Subcutaneous abdominal adipose tissue (tissue), 5 donors: ENCODE measurements around the gene NKAIN4.

Experiments used
- H3K27ac ChIP-seq: one replicate; pipeline ENCODE4 v1.7.0; 2013; ENCODE audit warnings: low read depth, mild to moderate bottlenecking, inconsistent platforms, low read length, moderate library complexity
- H3K27me3 ChIP-seq, 5 donors: one replicate each; pipeline ENCODE4 v1.7.0; 2013; ENCODE audit warnings: low read length in 5 of 5, inconsistent platforms in 1 of 5; ENCODE audit not compliant: control insufficient read depth in 5 of 5, insufficient read depth in 4 of 5
- H3K36me3 ChIP-seq, 5 donors: one replicate each; pipeline ENCODE4 v1.7.0; 2013; ENCODE audit warnings: low read length in 5 of 5; ENCODE audit not compliant: control insufficient read depth in 5 of 5, insufficient read depth in 5 of 5
- H3K4me1 ChIP-seq, 5 donors: one replicate each; pipeline ENCODE4 v1.7.0; 2013; ENCODE audit warnings: low read length in 5 of 5, mild to moderate bottlenecking in 3 of 5, moderate library complexity in 1 of 5; ENCODE audit not compliant: control insufficient read depth in 5 of 5, insufficient read depth in 5 of 5
- H3K4me3 ChIP-seq, 5 donors: one replicate each; pipeline ENCODE4 v1.7.0; 2013; ENCODE audit warnings: low read length in 5 of 5, low read depth in 1 of 5
- H3K9ac ChIP-seq, 5 donors: one replicate each; pipeline ENCODE4 v1.7.0; 2013; ENCODE audit warnings: low read length in 5 of 5, mild to moderate bottlenecking in 4 of 5, moderate library complexity in 3 of 5
- H3K9me3 ChIP-seq, 5 donors: one replicate each; pipeline ENCODE4 v1.7.0; 2013; ENCODE audit warnings: low read length in 5 of 5; ENCODE audit not compliant: control insufficient read depth in 5 of 5
- donor health status: healthy.
- donor health status: healthy.
- donor health status: healthy.
- donor health status: healthy.
- donor health status: healthy.

Gene NKAIN4

DNA sequence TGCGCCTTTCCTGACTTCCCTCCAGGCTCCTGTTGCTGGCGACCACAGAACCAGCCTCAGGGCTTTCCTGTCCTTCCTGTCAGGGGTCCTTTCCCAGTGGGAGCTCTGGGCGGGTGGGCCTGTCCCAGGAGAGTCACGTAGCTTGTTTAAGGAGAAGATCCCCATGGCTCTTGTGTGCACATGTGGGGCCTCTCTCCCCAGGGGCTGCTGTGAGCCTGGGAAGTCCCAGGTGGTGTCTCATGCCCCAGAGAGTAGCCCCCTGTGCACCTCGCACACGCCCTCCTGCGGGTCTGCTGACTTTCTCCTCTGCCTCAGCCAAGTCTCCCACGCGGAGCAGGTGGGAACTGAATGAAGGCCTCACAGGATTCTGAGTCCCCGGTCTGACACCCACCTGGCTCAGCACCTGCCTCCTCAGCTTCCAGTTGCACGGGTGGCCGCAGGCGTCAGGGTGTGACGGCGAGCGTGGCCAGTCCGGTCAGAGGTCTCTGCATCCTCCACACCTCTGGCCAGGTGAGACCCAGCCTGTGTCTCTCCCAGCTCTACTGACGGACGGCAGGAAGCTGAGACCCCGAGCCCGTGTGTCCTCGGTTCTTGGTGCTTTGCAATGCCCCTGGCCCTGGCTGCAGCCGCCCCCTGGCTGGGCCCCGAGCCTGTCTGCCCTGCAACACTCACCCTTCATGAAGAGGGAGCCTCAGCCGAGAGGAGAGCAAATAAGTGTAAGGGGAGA is 5.6 kb upstream of the NKAIN4 start:
- H3K4me1 ChIP-seq: no peaks in the 10 kb centered on the region
- H3K4me3 ChIP-seq: no peak overlapping the region
- no peak overlapping the region for H3K9ac ChIP-seq
- H3K27ac ChIP-seq: no peak overlapping the region
- no peaks in the 10 kb centered on the region for H3K36me3 ChIP-seq
- H3K27me3 ChIP-seq: peaks cover 20 to 67% (median 62%) of the 10 kb centered on the region in 5 donors
- H3K9me3 ChIP-seq: no peaks in the 10 kb centered on the region

DNA sequence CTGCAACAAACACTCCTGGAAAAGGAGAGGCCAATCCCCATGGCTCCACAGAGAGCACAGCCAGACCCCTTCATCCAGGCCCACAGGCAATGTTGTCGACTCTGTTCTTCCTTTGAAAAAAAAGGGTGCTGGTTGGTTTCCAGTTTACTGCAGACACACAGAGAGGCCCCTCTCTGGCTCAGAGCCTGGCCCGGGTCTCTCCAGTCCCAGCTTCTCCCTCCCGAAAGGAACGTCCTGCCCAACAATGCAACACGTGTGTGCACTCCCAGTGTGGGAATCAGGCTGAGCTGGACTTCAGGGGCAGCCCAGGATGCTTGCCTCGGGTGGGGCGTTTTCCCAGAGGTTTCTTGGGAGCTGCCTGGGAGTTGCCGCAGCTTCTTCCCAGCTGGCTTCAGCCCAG is 4.5 kb upstream of the NKAIN4 start:
- Histone ChIP-seq H3K4me3 (no peak overlapping the region), H3K27me3 (peaks cover 21 to 64% (median 57%) of the 10 kb centered on the region in 5 donors), H3K27ac (no peak overlapping the region), H3K4me1 (peaks cover 0 to 4% (median 0%) of the 10 kb centered on the region in 5 donors), H3K9me3 (no peaks in the 10 kb centered on the region), H3K9ac (no peak overlapping the region), H3K36me3 (no peaks in the 10 kb centered on the region)

DNA sequence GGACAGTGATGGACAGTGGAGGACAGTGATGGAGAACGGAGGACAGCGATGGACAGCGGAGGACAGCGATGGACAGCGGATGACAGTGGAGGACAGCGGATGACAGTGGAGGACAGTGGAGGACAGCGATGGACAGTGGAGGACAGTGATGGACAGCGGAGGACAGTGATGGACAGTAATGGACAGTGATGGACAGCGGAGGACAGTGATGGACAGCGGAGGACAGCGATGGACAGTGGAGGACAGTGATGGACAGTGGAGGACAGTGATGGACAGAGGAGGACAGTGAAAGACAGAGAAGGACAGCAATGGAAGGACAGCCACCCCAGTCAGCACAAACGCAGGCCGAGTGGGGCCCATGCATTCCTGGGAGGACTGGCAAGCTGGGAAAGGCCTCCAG is 3.4 kb upstream of the NKAIN4 start:
- no peak overlapping the region for H3K9ac ChIP-seq
- peaks cover 0 to 10% (median 5%) of the 10 kb centered on the region in 5 donors for H3K4me1 ChIP-seq

DNA sequence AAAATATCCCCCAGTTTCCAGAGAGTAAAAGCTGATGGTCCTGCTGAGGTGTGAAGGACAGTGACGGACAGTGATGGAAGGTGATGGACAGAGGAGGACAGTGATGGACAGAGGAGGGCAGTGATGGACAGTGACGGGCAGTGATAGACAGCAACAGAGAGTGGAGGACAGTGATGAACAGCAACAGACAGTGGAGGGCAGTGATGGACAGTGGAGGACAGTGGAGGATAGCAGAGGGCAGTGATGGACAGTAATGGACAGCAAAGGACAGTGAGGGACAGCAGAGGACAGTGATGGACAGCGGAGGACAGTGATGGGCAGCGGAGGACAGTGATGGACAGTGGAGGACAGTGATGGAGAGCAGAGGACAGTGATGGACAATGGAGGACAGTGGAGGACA is 2.7 kb upstream of the NKAIN4 start:
- peaks cover 0 to 10% (median 5%) of the 10 kb centered on the region in 5 donors for H3K4me1 ChIP-seq

More for the DNA sequence above, 3.4 kb upstream of the NKAIN4 start:
- Histone ChIP-seq H3K27me3 (peaks cover 24 to 73% (median 64%) of the 10 kb centered on the region in 5 donors), H3K36me3 (no peaks in the 10 kb centered on the region), H3K4me3 (no peak overlapping the region), H3K9me3 (no peaks in the 10 kb centered on the region), H3K27ac (no peak overlapping the region)

DNA sequence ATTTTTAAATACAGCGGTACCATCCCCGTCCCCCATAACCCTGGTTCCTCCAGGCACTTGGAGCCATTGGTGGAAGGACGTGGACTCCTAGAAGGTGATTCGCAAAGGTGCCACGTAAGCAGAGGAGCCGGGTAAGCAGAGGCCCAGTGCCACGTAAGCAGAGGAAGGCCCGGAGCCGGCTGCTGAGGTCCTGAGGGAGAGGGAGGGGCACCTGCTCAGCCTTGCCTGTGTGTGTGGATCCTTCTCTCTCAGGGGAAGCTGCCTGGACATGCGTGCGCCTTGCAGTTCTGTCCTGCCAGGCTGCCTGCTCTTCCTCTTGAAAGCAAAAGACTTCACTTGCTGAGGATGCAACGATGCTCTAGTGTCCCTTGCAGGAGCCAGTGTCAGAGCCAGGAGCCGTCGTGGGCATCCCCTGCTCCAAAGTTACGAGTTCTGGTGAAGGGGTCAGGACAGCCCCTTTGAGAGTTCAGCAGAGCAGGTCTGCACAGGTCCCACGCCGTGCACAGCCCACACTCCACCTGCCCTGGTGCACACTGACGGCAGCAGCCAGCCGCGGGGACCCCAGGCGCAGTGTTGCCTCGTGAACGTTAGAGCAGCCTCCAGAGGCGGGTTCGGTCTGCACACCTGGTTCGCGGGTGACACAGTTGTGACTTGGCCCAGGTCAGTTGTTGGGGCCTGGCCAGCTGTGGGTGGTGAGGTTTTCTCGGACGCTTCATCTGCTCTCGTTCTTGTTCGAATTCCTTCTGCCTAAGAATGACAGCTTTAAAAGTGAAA is 1.9 kb upstream of the NKAIN4 start:
- no peak overlapping the region for H3K4me3 ChIP-seq
- no peaks in the 10 kb centered on the region for H3K36me3 ChIP-seq
- no peak overlapping the region for H3K27ac ChIP-seq
- H3K27me3 ChIP-seq: peaks cover 27 to 72% (median 62%) of the 10 kb centered on the region in 5 donors
- H3K4me1 ChIP-seq: peaks cover 0 to 10% (median 5%) of the 10 kb centered on the region in 5 donors
- no peak overlapping the region for H3K9ac ChIP-seq
- H3K9me3 ChIP-seq: no peaks in the 10 kb centered on the region

More for the DNA sequence above, 2.7 kb upstream of the NKAIN4 start:
- Histone ChIP-seq H3K27ac (no peak overlapping the region), H3K9me3 (no peaks in the 10 kb centered on the region), H3K36me3 (no peaks in the 10 kb centered on the region), H3K27me3 (peaks cover 27 to 75% (median 67%) of the 10 kb centered on the region in 5 donors), H3K9ac (no peak overlapping the region), H3K4me3 (no peak overlapping the region)

DNA sequence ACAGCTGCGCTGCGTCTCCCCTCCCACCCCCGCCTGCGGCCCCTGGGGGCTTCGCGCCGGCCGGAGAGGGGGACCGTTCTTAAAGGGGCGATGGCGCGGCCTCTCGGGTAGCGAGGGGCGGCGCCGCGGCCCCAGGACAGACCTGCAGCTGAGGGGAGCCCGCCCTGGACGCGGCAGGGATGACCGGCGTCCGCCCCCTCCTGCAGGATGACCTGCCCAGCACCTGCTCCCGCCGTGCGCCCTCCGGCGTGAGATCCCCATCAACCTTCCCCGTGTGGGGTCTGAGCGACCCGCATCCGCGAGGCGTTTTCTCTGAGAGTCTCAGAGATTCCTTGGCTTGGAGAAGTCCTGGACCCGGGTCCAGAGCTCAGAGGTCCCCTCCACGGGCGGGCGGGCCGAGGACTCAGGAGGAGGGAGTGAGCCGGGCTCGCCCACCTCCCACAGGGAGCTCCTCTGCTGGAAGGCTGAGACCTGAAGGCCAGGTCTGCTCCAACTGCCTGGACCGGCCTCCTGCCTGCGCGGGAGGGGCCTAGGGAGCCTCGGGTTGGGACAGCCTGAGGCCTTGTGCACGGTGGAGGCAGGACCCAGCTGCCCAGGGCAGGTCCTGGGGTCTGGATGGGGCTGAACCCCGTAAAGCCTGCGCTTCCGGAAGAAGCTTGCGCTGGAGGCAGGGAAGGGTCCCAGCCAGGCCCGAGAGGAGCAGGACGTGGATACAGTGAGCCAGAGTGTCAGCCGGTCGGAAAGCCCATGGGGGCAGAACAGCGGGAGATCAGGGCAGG is 532 bp upstream of the NKAIN4 start:
- Histone ChIP-seq H3K36me3 (no peaks in the 10 kb centered on the region), H3K27me3 (peaks cover 30 to 65% (median 57%) of the 10 kb centered on the region in 5 donors), H3K4me3 (no peak overlapping the region), H3K9ac (no peak overlapping the region), H3K27ac (no peak overlapping the region), H3K4me1 (peaks cover 0 to 10% (median 5%) of the 10 kb centered on the region in 5 donors), H3K9me3 (no peaks in the 10 kb centered on the region)

DNA sequence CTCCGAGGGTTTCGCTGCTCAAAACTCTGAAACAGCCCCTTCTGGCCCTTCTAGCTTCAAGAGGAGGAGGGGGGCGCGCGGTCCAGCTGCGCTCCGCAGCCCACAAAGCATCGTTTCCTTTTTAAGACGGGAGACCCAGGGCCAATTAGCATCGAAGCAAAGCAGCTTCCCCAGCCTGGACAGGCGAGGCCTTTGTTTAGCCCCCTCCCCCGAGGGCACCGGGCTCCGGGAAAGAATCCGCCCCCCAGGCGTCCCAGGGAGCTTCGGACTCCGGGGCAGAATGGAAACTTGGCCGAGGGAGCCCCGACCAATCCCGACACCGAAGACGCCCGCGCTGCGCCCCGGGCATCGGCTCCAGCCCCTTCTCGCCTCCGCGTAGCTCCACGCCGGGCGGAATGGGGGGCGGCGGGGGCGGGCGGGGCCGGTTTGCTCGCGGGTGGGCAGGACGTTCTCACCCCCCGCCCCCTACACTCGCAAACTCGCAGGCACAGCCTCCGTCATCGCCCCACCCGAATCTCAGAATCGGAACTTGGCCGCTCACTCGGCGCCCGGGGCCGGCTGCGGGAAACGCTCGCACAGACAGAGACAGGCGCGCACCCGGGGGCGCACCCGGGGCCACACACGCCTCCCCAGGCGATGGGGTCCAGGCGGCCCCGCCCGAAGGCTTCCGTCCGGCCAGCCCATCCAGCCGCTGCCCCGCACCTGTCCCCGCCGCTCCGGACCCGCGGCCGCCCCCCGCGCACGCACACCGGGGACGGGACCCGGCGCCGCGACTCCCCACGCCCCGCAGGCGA is 628 bp downstream of the NKAIN4 start:
- H3K9ac ChIP-seq: no peak overlapping the region
- H3K27ac ChIP-seq: no peak overlapping the region
- H3K4me1 ChIP-seq: peaks cover 0 to 10% (median 5%) of the 10 kb centered on the region in 5 donors
- peaks cover 29 to 68% (median 57%) of the 10 kb centered on the region in 5 donors for H3K27me3 ChIP-seq
- no peaks in the 10 kb centered on the region for H3K9me3 ChIP-seq
- no peaks in the 10 kb centered on the region for H3K36me3 ChIP-seq
- H3K4me3 ChIP-seq: peak overlapping the region in 1 of 5 donors; percentile 22

DNA sequence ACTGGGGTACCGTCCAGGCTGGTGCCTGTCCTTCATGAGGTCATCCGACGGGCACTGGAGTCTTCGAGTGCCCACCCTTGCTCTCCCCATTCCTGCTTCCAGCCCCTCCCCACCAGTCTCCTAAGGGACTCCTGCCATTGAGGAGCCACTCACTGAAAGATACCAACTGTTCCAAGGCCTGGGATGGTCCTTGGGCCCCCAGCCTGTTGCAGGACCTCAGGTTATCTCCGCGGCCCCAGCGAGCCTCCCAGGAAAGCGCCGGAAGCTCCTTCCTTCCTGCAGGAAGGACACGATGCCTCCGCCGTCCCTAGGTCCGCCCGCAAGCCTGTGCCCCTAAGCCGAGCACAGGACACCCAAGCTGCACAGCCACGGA is 1.2 kb downstream of the NKAIN4 start:
- Histone ChIP-seq H3K27ac (no peak overlapping the region), H3K27me3 (peaks cover 34 to 72% (median 63%) of the 10 kb centered on the region in 5 donors), H3K4me3 (peak overlapping the region in 1 of 5 donors; percentile 22), H3K9me3 (no peaks in the 10 kb centered on the region), H3K9ac (no peak overlapping the region), H3K36me3 (no peaks in the 10 kb centered on the region), H3K4me1 (peaks cover 0 to 10% (median 5%) of the 10 kb centered on the region in 5 donors)

DNA sequence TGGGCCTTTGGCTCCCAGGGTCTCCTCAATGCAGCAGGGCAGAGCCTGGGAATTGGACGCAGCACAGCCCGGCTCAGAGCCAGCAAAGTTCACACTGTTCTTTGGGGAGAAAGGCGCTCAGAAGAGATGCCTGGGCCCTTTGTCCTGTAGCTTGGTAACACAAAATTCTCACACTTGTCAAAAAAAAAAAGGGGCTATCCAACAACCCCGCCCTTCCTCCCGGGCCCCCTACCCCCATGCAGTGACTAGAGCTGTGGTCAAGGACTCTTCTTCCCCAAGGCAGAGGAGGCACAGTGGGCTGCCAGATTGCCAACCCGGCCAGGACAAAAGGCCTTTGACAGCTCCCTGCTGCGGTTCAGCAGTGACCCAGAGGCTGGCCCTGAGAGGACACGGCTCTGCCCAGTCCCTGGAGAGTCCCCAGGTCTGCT is 2.0 kb downstream of the NKAIN4 start:
- H3K27me3 ChIP-seq: peaks cover 41 to 78% (median 68%) of the 10 kb centered on the region in 5 donors
- no peaks in the 10 kb centered on the region for H3K36me3 ChIP-seq
- peaks cover 0 to 10% (median 5%) of the 10 kb centered on the region in 5 donors for H3K4me1 ChIP-seq
- no peak overlapping the region for H3K9ac ChIP-seq
- no peaks in the 10 kb centered on the region for H3K9me3 ChIP-seq
- no peak overlapping the region for H3K27ac ChIP-seq
- no peak overlapping the region for H3K4me3 ChIP-seq
